Raji (cell line): ENCODE results near the gene CLTB.

ENCODE experiments used
- POLR2A ChIP-seq: IDR thresholded peaks from 2 replicates; pipeline ENCODE4 v1.6.1; 2011; ENCODE audit warnings: low read depth, low read length, control low read depth; ENCODE audit not compliant: insufficient read depth

Gene CLTB

DNA sequence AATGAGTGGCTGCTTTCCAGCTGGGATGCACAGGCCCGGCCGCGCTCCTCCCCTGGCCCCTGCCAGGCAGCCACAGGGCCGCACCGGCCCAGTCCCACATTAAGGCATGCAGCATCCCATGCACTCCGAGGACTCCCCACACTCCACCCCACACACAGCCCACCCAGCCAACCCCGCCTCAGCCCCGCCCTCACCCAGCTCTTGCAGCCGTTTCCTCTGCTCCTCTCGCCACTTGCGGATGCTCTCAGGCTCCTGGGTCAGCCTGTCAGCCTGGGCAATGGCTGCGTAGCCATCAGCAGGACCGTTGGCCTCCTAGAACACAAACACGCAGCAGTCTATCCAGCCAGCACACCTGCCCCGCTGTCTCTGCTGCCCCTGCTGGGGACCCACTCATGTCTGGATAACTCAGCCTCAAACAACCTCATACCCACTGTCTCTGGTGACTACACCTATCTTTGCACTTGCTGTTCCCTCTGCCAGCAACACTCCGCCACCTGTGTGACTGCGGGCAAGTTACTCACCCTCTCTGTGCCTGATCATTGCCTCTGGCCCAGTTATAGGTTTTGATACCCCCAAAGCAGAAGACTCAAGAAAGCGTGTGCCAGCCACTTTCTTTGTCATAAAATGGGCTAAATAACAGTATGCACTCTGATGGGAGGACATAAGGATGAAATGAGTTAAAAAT is 18.5 kb downstream of the CLTB start:
- no peak for TF ChIP-seq POLR2A

- TF ChIP-seq POLR2A: no peak
Measured at GRCh38 chr5:176396330-176396729, 20.0 kb downstream of the CLTB start.

DNA sequence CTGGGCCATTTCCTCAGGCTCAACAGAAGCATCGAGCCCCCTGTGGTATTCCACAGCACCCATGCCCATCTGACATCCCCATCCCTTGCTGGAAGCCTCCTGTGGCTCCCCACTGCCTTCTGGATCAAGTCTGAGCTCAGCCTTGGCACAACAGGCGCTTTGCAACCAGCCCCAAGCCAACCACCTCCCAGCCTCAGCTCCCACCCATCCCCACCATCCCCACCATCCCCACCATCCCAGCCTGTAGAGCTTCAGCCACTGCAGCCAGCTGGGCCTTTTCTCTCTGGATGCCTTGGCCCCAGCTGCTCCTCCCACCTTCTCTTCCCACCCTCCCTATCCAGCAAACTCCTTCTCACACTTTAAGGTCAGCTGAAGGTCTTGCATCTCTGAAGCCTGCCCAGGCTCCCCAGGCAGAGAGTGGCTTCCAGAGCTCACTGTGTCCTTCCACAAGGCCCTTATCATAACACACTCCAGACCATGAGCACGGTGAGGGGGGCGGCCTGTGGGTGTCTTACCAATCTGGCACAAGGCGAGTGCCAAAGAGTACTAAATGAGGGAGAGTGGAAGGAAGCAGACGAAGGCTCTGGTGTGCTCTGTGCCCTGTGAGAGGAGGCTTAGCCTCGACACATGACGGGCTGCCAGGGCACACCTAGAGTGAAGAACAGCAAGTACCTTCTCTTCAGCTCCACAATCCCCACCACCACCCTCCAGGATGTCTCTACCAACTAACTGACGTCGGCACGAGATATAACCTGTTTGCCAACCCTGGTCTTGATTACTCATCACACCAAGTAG is 21.3 kb downstream of the CLTB start:
- TF ChIP-seq POLR2A: no peak

DNA sequence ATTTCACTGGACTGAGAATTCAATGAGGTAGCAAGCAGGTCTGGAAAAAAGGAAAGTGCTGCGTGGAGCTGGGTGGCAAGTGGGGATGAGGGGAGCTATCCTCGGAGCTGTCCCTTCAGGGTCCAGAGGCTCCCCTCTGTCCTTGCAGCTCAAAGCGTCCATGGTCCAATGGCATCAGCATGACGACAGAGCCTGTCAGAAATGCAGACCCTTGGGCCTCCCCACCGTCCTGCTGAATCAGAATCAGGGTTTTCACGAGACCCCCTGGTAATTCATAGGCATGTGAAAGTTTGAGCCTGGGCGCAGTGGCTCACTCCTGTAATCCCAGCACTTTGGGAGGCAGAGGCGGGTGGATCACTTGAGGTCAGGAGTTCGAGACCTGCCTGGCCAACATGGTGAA is 22.2 kb downstream of the CLTB start:
- TF ChIP-seq POLR2A: no peak

- TF ChIP-seq POLR2A: no peak
Measured at GRCh38 chr5:176392526-176392925, 23.8 kb downstream of the CLTB start.

- no peak for TF ChIP-seq POLR2A
Measured at GRCh38 chr5:176391999-176392398, 24.3 kb downstream of the CLTB start.

DNA sequence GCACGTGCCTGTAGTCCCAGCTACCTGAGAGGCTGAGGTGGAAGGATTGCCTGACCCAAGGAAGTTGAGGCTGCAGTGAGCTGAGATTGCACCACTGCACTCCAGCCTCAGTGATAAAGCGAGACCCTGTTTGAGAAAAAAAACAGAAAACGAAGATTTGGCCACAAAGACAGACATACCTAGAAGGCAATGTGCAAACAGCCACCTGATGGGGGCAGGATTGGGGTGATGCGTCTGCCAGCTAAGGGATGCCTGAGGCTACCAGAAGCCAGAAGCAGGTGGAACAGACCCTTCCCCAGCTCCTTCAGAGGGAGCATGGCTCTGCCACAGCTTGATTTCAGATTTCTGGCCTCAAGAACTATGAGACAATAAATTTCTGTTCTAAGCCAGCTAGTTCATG is 24.9 kb downstream of the CLTB start:
- TF ChIP-seq POLR2A: no peak

DNA sequence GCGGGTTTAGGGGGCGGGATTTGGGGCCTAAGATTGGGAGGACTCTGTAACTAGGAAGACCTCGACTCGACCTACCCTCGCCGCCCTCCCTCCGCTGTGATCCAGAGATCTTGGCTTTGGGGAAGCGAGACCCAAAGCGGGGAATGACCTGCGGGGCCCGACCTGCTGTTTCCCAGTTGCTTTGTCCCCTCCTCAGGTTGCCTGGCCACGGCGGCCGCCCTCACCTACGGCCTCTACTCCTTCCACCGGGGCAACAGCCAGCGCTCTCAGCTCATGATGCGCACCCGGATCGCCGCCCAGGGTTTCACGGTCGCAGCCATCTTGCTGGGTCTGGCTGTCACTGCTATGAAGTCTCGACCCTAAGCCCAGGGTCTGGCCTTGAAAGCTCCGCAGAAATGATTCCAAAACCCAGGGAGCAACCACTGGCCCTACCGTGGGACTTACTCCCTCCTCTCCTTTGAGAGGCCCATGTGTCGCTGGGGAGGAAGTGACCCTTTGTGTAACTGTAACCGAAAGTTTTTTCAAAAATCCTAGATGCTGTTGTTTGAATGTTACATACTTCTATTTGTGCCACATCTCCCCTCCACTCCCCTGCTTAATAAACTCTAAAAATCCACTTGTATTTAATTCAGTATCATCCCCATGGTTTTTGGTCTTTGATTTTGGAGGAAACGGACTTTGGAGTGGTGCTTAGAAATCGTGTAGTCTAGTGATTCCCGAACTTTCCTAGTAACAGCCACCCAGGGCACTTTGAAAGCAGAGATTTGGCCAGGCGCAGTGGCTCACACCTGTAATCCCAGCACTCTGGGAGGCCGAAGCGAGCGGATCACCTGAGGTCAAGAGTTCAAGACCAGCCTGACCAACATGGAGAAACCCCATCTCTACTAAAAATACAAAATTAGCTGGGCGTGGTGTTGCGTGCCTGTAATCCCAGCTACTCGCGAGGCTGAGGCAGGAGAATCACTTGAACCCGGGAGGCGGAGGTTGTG is 26.9 kb downstream of the CLTB start:
- TF ChIP-seq POLR2A: peak; percentile 80

GRCh38 chr5:176388444-176389134 is 27.8 kb downstream of the CLTB start, which contains the start of the genes HIGD2A and NOP16:
Gene HIGD2A, plus strand, starts transcription at chr5:176388751. Its CDS starts 69 bp downstream, at chr5:176388820.
Gene NOP16, minus strand, starts transcription at chr5:176388598. Its CDS starts 59 bp downstream, at chr5:176388539.
- peak; percentile 90 for TF ChIP-seq POLR2A

DNA sequence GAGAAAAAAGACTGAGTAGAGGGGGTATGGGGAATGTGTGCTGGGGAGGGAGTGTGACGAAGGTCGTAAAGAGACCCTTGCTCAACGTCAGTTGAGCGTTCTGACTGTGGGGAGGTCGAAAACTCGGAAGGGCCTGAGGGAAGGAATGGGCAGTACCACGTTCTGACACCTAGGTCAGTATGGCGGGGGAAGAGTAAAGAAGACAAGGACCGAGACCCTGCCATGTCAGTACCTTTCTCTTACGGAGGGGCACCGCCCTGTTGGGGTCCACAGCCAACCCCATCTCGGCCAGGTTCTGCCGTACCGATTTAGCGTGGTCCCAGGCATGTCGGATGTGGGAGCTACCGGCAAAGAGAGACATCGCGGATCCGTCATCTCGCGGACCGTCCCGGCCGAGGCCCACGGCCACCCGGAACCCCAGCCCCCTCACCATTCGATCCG is 28.3 kb downstream of the CLTB start:
- TF ChIP-seq POLR2A: no peak

DNA sequence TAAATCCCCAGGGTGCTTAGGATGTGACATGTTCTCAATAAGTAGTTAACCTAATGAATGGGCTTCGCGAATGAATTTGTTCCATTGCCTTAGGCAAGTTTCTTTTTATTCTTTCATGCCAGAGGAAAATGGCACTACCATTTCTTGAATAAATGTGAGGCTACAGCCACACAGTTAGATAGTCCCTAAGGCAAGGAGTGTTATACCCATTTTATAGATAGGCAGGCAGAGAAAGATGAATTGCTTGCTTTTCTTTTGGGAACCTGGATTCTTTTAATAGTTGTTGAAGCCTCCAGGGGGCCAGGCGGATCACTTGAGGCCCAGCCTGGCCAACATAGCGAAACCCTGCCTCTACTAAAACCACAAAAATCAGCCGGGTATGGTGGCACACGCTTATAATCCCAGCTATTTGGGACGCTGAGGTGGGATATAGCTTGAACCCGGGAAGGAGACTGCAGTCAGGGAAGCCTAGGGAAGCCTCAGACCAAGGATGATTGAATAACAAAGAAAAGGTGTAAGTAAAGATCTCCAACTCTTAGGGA is 28.9 kb downstream of the CLTB start:
- TF ChIP-seq POLR2A: no peak

- TF ChIP-seq POLR2A: no peak
Measured at GRCh38 chr5:176386491-176386890, 29.8 kb downstream of the CLTB start.

- no peak for TF ChIP-seq POLR2A
Measured at GRCh38 chr5:176384991-176385390, 31.3 kb downstream of the CLTB start.

GRCh38 chr5:176384366-176384930 is 31.9 kb downstream of the CLTB start:
- TF ChIP-seq POLR2A: no peak
